ENCODE data around the gene OR5AS1.
"Not testable (repeated sequence)": the region's sequence is repeated elsewhere in the genome, so short reads cannot be mapped to it uniquely, and the experiment has no call there.

Gene OR5AS1

DNA sequence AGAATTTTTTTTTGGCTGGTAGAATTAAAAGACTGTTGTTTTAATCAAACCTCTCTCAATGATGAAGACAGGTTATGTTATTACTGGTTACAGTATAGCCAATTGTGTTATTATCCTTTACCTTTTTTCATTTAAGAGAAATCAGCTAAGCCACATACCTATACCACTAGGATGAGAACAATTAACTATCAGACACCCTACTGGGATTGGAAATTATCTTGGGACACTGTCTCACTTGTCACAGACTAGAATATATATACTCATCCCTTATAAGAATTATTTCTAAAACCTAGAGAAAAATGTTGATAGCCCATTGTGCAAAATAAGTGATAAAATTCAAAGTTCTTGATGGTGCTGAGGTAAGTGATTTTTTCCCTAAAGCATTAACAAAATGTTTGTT lies at the start of gene OR5AS1:
Gene OR5AS1, plus strand, starts transcription at position 301 of the 400 bp plus-strand sequence. CDS start 2,765 bp downstream, outside the sequence.
- TF ChIP-seq, protein P1, sequence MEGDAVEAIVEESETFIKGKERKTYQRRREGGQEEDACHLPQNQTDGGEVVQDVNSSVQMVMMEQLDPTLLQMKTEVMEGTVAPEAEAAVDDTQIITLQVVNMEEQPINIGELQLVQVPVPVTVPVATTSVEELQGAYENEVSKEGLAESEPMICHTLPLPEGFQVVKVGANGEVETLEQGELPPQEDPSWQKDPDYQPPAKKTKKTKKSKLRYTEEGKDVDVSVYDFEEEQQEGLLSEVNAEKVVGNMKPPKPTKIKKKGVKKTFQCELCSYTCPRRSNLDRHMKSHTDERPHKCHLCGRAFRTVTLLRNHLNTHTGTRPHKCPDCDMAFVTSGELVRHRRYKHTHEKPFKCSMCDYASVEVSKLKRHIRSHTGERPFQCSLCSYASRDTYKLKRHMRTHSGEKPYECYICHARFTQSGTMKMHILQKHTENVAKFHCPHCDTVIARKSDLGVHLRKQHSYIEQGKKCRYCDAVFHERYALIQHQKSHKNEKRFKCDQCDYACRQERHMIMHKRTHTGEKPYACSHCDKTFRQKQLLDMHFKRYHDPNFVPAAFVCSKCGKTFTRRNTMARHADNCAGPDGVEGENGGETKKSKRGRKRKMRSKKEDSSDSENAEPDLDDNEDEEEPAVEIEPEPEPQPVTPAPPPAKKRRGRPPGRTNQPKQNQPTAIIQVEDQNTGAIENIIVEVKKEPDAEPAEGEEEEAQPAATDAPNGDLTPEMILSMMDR (IDR thresholded peaks at IDR 0.05; ENCODE audit: control insufficient read depth, insufficient read depth, low read depth, low read length, missing control alignments): no peak
- H3K4me3 ChIP-seq (ENCODE audit: control insufficient read depth, low read depth, low read length): no peak within 1 kb of the TSS
- no peak for DNase-seq (ENCODE audit: low read depth)

DNA sequence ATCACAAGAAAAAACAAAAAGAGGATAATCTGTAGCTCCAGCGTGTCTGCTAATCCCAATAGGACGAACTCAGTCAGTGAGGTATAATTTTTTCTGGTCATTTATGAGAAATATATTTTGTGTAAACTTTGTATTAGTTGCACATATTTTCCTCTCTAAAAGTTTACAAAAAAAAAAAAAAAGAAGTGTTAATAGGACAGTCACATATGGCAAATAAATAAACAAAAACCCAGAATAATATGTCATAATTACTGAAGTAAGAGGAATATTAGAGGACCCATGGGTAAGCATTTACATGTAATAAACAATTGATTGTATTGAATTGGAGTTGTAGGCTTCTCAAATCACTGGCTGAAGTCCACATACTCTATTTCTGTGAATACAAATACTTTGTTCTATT lies 32.9 kb upstream of the OR5AS1 start, which contains the start of gene OR5F1:
Gene OR5F1, minus strand, starts transcription at position 101 of the 400 bp plus-strand sequence. Its CDS starts 0 bp downstream, at position 101.
- H3K4me3 ChIP-seq (ENCODE audit: control insufficient read depth, low read depth, low read length): no peak within 1 kb of the TSS
- DNase-seq (ENCODE audit: low read depth): no peak
- TF ChIP-seq, protein P1 (IDR thresholded peaks at IDR 0.05; ENCODE audit: control insufficient read depth, insufficient read depth, low read depth, low read length, missing control alignments): no peak

- DNase-seq (ENCODE audit: low read depth): no peak
- TF ChIP-seq, protein P1 (IDR thresholded peaks at IDR 0.05; ENCODE audit: control insufficient read depth, insufficient read depth, low read depth, low read length, missing control alignments): no peak
- no peak overlapping the region for H3K4me3 ChIP-seq (ENCODE audit: control insufficient read depth, low read depth, low read length)
These were observed 16.7 kb upstream of the OR5AS1 start for GRCh38 chr11:56010716-56011115.

- TF ChIP-seq, protein P1 (IDR thresholded peaks at IDR 0.05; ENCODE audit: control insufficient read depth, insufficient read depth, low read depth, low read length, missing control alignments): no peak
- no peak overlapping the region for H3K4me3 ChIP-seq (ENCODE audit: control insufficient read depth, low read depth, low read length)
- no peak for DNase-seq (ENCODE audit: low read depth)
These were observed 13.6 kb upstream of the OR5AS1 start for GRCh38 chr11:56013805-56014204.

DNA sequence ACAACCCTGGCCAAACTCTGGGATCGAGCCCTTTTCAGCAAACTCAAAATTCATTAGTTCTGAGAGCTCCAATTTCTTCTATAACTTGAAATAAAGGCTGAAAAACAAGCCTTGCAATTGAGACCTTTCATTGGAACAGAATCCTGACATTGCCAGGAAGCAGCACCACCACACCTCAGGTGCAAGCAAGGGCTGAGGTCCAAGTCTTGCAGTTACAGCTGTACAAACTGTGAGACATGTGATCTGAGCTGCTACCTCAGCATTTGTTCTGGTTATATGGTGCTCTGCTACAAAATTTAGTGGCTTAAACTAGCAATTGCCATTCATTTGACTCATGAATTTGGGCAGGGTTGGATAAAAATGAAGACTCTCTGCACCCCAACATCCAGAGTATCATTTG lies 18.1 kb downstream of the OR5AS1 start:
- no peak overlapping the region for H3K4me3 ChIP-seq (ENCODE audit: control insufficient read depth, low read depth, low read length)
- TF ChIP-seq, protein P1 (IDR thresholded peaks at IDR 0.05; ENCODE audit: control insufficient read depth, insufficient read depth, low read depth, low read length, missing control alignments): no peak
- DNase-seq (ENCODE audit: low read depth): no peak

DNA sequence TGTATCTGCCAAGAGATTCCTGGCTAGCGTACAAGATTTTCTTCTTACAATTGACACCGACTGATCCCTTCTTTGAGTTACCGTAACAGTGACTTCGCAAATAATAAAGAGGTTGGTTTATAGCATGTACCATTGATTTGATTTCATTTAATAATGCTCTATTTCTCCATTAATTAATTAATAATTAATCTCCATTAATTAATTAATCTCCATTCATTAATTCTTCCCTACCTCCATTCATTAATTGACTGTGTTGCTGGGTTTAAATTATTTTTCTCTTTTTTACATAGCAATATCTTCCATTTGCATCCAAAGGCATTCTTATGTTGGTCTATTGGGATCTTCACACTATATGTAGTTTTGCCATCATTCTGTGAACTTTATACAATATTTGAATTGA lies 21.0 kb downstream of the OR5AS1 start:
- no peak overlapping the region for H3K4me3 ChIP-seq (ENCODE audit: control insufficient read depth, low read depth, low read length)
- TF ChIP-seq, protein P1 (IDR thresholded peaks at IDR 0.05; ENCODE audit: control insufficient read depth, insufficient read depth, low read depth, low read length, missing control alignments): no peak
- DNase-seq (ENCODE audit: low read depth): no peak

DNA sequence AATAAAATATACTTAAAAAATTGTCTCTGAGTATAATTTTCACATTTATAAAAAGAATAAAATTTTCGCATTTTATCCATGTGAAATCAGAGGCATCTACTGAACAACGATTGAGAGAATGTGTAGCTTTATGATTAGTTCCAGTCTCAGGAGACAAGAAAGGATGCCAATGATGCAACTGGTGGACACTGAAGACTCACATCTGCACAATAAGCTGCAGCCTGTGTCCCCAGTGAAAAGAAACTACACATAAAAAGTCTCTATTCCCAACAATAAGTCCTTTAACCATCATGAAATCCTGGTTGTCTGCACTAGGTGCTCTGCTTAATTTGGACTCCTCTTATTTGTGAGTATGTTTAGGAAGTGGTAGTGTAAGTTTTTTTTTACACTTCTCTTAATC lies 22.0 kb downstream of the OR5AS1 start:
- DNase-seq (ENCODE audit: low read depth): no peak
- H3K4me3 ChIP-seq (ENCODE audit: control insufficient read depth, low read depth, low read length): no peak overlapping the region
- TF ChIP-seq, protein P1 (IDR thresholded peaks at IDR 0.05; ENCODE audit: control insufficient read depth, insufficient read depth, low read depth, low read length, missing control alignments): no peak

DNA sequence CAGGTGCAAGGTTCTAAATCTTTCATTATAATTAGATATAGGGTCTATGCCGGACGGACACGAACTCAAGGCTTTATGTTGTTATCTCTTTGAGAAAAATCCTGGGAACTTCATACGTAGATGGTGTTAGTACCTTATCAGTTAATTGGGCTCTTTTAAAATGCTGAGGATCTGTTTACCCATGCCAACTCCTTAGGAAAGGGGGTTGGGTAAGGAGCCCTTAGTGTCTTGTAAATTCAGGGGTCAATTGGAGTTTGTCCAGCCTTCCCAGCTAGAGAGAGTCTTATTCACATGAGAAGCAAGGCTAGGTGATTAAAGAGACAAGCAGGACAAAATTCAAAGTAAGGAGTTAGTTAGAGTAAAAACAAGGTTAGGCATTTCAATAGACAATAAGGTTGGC lies 28.9 kb downstream of the OR5AS1 start:
- not testable (repeated sequence) for H3K4me3 ChIP-seq (ENCODE audit: control insufficient read depth, low read depth, low read length); DNase-seq (ENCODE audit: low read depth)

GRCh38 chr11:56057661-56058237 lies 30.3 kb downstream of the OR5AS1 start:
- DNase-seq (ENCODE audit: low read depth); H3K4me3 ChIP-seq (ENCODE audit: control insufficient read depth, low read depth, low read length): not testable (repeated sequence)
